Sciatic nerve (tissue), 2 donors: ENCODE measurements around the gene CD83. TPM values are rescaled to one million over a fixed set of nuclear protein-coding genes. Genes with fewer than 3 reads are reported as not detected.

Experiments
- ATAC-seq: fragments of 200-7000 bp; cut with Tn5 transposase; one replicate; pipeline ENCODE4 v1.9.1; 2020; ENCODE audit warnings: mild to moderate bottlenecking, moderate library complexity
- DNase-seq: peaks from one replicate; pipeline ENCODE4 v3.0.0-alpha.2; 2020; ENCODE audit warnings: low spot score
- intact Hi-C: fragments of 100-400 bp; cut with DNase I; formaldehyde crosslinking; loops from one replicate; pipeline ENCODE4 v1.14.2; 2022
- total RNA-seq: library from RNA; stranded (reverse); fragmentation: NEBNext Ultra II Directional; extraction: Animal tissue kit (Norgen Biotek cat#: 25700); gene quantifications from one replicate; pipeline ENCODE4 v1.2.1, GENCODE V29; 2021
- donor health status: DM: no; HTN: no; CAD: no.
- donor health status: DM: no; HTN: no; CAD: no.

Gene CD83
- total RNA-seq, 1 donor from 2014 or later = 22.3 TPM

DNA sequence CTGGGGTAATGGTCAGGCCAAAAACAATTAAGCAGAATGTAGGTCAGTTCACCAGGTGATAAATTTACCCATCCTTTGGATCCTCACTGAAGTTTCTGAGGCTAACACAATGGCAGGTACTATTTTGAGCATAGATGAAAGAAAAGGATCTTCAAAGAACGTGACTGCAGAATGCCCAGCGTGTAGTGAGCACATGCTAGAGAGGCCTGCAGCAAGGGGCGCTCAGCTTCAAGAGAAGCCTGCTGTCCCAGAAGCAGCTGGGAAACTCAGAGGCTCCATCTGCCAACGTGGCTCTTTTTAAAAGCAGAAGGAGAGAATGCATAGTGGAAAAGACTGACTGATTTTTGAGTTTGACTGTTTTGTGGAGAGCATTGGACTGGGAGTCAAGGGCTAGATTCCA lies 57.4 kb downstream of the CD83 start:
- DNase-seq (no peak), ATAC-seq (no peak)
- intact Hi-C loops = no loop called here

DNA sequence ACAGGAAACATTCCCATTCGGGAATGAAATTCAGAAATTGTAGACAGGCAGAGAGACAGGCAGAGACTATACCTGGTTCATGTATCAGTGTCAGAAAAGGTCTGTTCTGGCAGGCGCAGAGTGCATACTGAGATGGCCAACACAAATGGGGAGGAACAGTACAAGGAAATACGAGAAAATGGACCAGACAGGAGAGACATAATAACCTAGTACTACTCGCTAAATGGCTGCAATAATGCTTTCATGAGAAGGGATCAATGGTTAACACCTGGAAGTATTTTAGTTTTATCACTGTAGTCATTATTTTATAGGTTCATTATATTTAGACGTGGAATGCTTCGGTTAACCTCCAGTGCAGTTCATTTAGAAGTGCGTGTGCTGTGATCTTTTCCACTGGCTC lies 58.9 kb downstream of the CD83 start:
- DNase-seq (no peak), ATAC-seq (no peak)
- intact Hi-C loops = no loop called here

GRCh38 chr6:14177413-14178082 lies 60.0 kb downstream of the CD83 start:
- no peak for DNase-seq
- intact Hi-C loops = no loop called here
- no peak for ATAC-seq

GRCh38 chr6:14178083-14178445 lies 60.5 kb downstream of the CD83 start:
- ATAC-seq (no peak), DNase-seq (no peak)
- intact Hi-C loops = no loop called here

DNA sequence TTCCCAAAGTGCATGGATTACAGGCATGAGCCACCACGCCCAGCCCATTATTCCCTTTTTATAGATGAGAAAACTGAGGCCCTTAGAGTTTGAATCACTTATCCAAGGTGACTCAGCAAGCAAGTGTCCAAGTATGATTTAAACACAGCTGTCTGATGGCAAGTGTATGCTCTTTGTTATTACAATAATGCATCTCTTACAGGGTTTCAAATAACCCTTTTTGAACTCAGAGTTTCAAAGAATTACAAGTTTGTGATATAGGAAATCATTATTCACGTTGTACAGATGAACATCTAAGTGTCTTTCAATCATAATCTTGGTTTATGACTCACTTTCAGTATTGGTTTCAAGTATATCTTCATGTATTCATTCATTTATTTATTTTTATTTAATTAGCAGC lies 63.0 kb downstream of the CD83 start:
- intact Hi-C loops = no loop called here
- ATAC-seq = no peak
- no peak for DNase-seq

DNA sequence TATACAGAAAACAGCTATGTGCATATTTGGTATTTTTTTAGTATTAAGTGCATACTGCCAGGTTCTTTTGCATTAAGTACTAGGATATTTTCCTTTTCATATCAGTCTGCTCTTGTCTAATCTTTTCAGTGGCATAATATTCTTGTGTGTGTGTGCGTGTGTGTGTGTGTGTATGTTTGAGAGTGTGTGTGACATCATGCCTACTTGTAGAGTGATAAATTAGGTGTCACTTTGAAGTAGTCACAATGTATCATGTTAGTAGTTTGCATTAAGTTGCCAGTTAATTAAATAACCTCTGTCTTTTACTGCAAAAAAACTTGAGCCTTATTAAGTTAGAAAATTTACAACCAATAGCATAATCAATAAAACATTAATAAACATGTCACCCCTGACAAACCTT lies 65.3 kb downstream of the CD83 start:
- intact Hi-C loops = no loop called here
- no peak for ATAC-seq
- DNase-seq = no peak

Other genes with a start within 250 kb of the CD83 start
- gene RNF182, start 192.8 kb upstream of the CD83 start, total RNA-seq = 0.49 TPM